Fibroblast of skin of right quadriceps (primary cell): ENCODE data around the gene TKT.
"Not testable (repeated sequence)": the region's sequence is repeated elsewhere in the genome, so short reads cannot be mapped to it uniquely, and the experiment has no call there.

Experiments used
- DNase-seq: peaks from one replicate; pipeline ENCODE4 v3.0.0-alpha.2; 2013

Gene TKT

GRCh38 chr3:53255775-53256703, at the start of gene TKT:
TSS of gene TKT (minus strand) at chr3:53256022. CDS start at chr3:53255942, 80 bp downstream.
- peak; percentile 83 for DNase-seq

GRCh38 chr3:53303957-53304356, 48.1 kb upstream of the TKT start:
- no peak for DNase-seq

GRCh38 chr3:53303549-53303948, 47.7 kb upstream of the TKT start:
- no peak for DNase-seq

- no peak for DNase-seq
Observed at GRCh38 chr3:53300826-53301225, 45.0 kb upstream of the TKT start.

GRCh38 chr3:53299611-53300023, 43.8 kb upstream of the TKT start:
- DNase-seq, result peak; percentile 56

- no peak for DNase-seq
Observed at GRCh38 chr3:53295410-53295809, 39.6 kb upstream of the TKT start.

- no peak for DNase-seq
Observed at GRCh38 chr3:53293867-53294266, 38.0 kb upstream of the TKT start.

- no peak for DNase-seq
Observed at GRCh38 chr3:53288214-53288613, 32.4 kb upstream of the TKT start.

- peak; percentile 9 for DNase-seq
Observed at GRCh38 chr3:53287131-53287629, 31.4 kb upstream of the TKT start.

- DNase-seq, result no peak
Observed at GRCh38 chr3:53286727-53287126, 30.9 kb upstream of the TKT start.

GRCh38 chr3:53282581-53282980, 26.8 kb upstream of the TKT start:
- DNase-seq, result no peak

- no peak for DNase-seq
Observed at GRCh38 chr3:53278667-53279066, 22.8 kb upstream of the TKT start.

- DNase-seq, result no peak
Observed at GRCh38 chr3:53274938-53275605, 19.2 kb upstream of the TKT start.

- no peak for DNase-seq
Observed at GRCh38 chr3:53273146-53273670, 17.4 kb upstream of the TKT start.

GRCh38 chr3:53269888-53270880, 14.4 kb upstream of the TKT start:
- DNase-seq, result peak; percentile 94

GRCh38 chr3:53269193-53269592, 13.4 kb upstream of the TKT start:
- not testable (repeated sequence) for DNase-seq

GRCh38 chr3:53267766-53268165, 11.9 kb upstream of the TKT start:
- DNase-seq, result no peak

- DNase-seq, result no peak
Observed at GRCh38 chr3:53264718-53265117, 8.9 kb upstream of the TKT start.

GRCh38 chr3:53263907-53264306, 8.1 kb upstream of the TKT start:
- DNase-seq, result no peak

- no peak for DNase-seq
Observed at GRCh38 chr3:53261712-53262111, 5.9 kb upstream of the TKT start.

GRCh38 chr3:53260286-53260785, 4.5 kb upstream of the TKT start:
- DNase-seq, result no peak
